AG04450 (cell line): ENCODE data around the gene BANK1. TPM values are rescaled to one million over a fixed set of nuclear protein-coding genes. Genes with fewer than 3 reads are reported as not detected.

Experiments
- CTCF ChIA-PET: fragments of 300-600, 350-600 bp; formaldehyde crosslinking; extraction: SDS; loops from one replicate; lab custom pipeline; 2022; ENCODE audit warnings: antibody characterized with exemption, inconsistent platforms; lab: Charles Lee
- POLR2A ChIA-PET: fragments of 350-600 bp; formaldehyde crosslinking; extraction: SDS; loops from one replicate; lab custom pipeline; 2021; ENCODE audit warnings: antibody characterized with exemption, inconsistent platforms; lab: Yijun Ruan, JAX
- DNase-seq: peaks from one replicate; pipeline ENCODE4 v3.0.0-alpha.2; 2011; ENCODE audit warnings: low read depth, low spot score
- H3K27ac ChIP-seq: one replicate; pipeline ENCODE4 v1.5.1; 2012; ENCODE audit warnings: low read depth, low read length, control low read depth
- H3K27me3 ChIP-seq: one replicate; pipeline ENCODE4 v1.6.0; 2012; ENCODE audit warnings: low read length; ENCODE audit not compliant: control insufficient read depth, insufficient read depth
- H3K4me3 ChIP-seq: 2 replicates; pipeline ENCODE4 v1.5.1; 2011; ENCODE audit warnings: mild to moderate bottlenecking, low read depth, low read length, control low read depth
- H3K9me3 ChIP-seq: 2 replicates; pipeline ENCODE4 v1.5.1; 2012; ENCODE audit warnings: low read length; ENCODE audit not compliant: control insufficient read depth, insufficient read depth
- CTCF ChIP-seq: IDR thresholded peaks from 2 replicates; pipeline ENCODE4 v1.5.1; 2011; ENCODE audit warnings: low read depth, low read length, control low read depth, inconsistent platforms
- polyA plus RNA-seq: library from polyadenylated mRNA; depleted of rRNA; stranded (reverse); fragments of >200 nt; gene quantifications from 2 replicates; pipeline ENCODE4 v1.2.3, GENCODE V29; 2011

Gene BANK1
- polyA plus RNA-seq, 1 experiment, result 0.53 TPM

- no peak overlapping the region for H3K4me3 ChIP-seq
- DNase-seq, result no peak
- TF ChIP-seq CTCF, result no peak
- no peaks in the 10 kb centered on the region for H3K27me3 ChIP-seq
- no peaks in the 10 kb centered on the region for H3K9me3 ChIP-seq
- ChIA-PET POLR2A (no interaction called here), CTCF (no interaction called here)
- H3K27ac ChIP-seq, result no peak overlapping the region
Measured at GRCh38 chr4:101993842-101994775, 203.6 kb downstream of the BANK1 start.

GRCh38 chr4:102007959-102008425 lies 217.5 kb downstream of the BANK1 start:
- CTCF ChIA-PET, result interaction anchor here (0.6 kb wide), 1 partner anchor 19 kb away, joined by 4 read pairs; no protein-coding TSS in a partner anchor
- no peak for DNase-seq
- TF ChIP-seq CTCF, result no peak
- POLR2A ChIA-PET, result no interaction called here
- no peaks in the 10 kb centered on the region for H3K9me3 ChIP-seq
- H3K27me3 ChIP-seq, result no peaks in the 10 kb centered on the region
- no peak overlapping the region for H3K27ac ChIP-seq
- H3K4me3 ChIP-seq, result no peak overlapping the region

- Histone ChIP-seq H3K27ac (no peak overlapping the region), H3K9me3 (no peaks in the 10 kb centered on the region), H3K27me3 (no peaks in the 10 kb centered on the region), H3K4me3 (no peak overlapping the region)
- TF ChIP-seq CTCF, result no peak
- ChIA-PET POLR2A (no interaction called here), CTCF (interaction anchor here (0.6 kb wide), 1 partner anchor 19 kb away, joined by 4 read pairs; no protein-coding TSS in a partner anchor)
- DNase-seq, result no peak
Measured at GRCh38 chr4:102008711-102009110, 218.2 kb downstream of the BANK1 start.

GRCh38 chr4:102022343-102022742 lies 231.8 kb downstream of the BANK1 start:
- ChIA-PET CTCF (no interaction called here), POLR2A (no interaction called here)
- Histone ChIP-seq H3K4me3 (no peak overlapping the region), H3K9me3 (no peaks in the 10 kb centered on the region), H3K27me3 (no peaks in the 10 kb centered on the region), H3K27ac (no peak overlapping the region)
- no peak for DNase-seq
- TF ChIP-seq CTCF, result no peak

GRCh38 chr4:102027961-102028360 lies 237.4 kb downstream of the BANK1 start:
- CTCF ChIA-PET, result no interaction called here
- POLR2A ChIA-PET, result no interaction called here
- Histone ChIP-seq H3K27me3 (no peaks in the 10 kb centered on the region), H3K27ac (no peak overlapping the region), H3K4me3 (no peak overlapping the region), H3K9me3 (no peaks in the 10 kb centered on the region)
- DNase-seq, result no peak
- no peak for TF ChIP-seq CTCF
